ENCODE measurements around the gene CCDC92B. TPM values are rescaled to one million over a fixed set of nuclear protein-coding genes. Genes with fewer than 3 reads are reported as not detected.

Gene CCDC92B
- total RNA-seq, 1 experiment from 2014 or later, result 15.2 TPM

GRCh38 chr17:2689411-2690164 lies 59.9 kb downstream of the CCDC92B start:
- ChIA-PET CTCF (interaction anchor here (2.3 kb wide), 1 partner anchor 307 kb away, joined by 8 read pairs; no protein-coding TSS in a partner anchor), POLR2A (no interaction called here)
- TF ChIP-seq NR1H2 (CRISPR knock-in tag; IDR thresholded peaks at IDR 0.05) (no peak), SMAD4 (CRISPR knock-in tag; IDR thresholded peaks at IDR 0.05) (no peak), TEAD1 (CRISPR knock-in tag; IDR thresholded peaks at IDR 0.05) (no peak), NFYB (CRISPR knock-in tag; conservative IDR thresholded peaks at IDR 0.05; ENCODE audit: low read depth) (no peak), RORB (CRISPR knock-in tag; IDR thresholded peaks at IDR 0.05) (no peak), ZNF121 (CRISPR knock-in tag; IDR thresholded peaks at IDR 0.05) (no peak), ZNF232 (CRISPR knock-in tag; IDR thresholded peaks at IDR 0.05) (no peak), RELA (CRISPR knock-in tag; IDR thresholded peaks at IDR 0.05; ENCODE audit: borderline replicate concordance) (no peak), ZNF138 (CRISPR knock-in tag; conservative IDR thresholded peaks at IDR 0.05) (no peak), FOXP4 (CRISPR knock-in tag; IDR thresholded peaks at IDR 0.05) (no peak), SP1 (CRISPR knock-in tag; conservative IDR thresholded peaks at IDR 0.05) (no peak)
- TF ChIP-seq, protein P1, sequence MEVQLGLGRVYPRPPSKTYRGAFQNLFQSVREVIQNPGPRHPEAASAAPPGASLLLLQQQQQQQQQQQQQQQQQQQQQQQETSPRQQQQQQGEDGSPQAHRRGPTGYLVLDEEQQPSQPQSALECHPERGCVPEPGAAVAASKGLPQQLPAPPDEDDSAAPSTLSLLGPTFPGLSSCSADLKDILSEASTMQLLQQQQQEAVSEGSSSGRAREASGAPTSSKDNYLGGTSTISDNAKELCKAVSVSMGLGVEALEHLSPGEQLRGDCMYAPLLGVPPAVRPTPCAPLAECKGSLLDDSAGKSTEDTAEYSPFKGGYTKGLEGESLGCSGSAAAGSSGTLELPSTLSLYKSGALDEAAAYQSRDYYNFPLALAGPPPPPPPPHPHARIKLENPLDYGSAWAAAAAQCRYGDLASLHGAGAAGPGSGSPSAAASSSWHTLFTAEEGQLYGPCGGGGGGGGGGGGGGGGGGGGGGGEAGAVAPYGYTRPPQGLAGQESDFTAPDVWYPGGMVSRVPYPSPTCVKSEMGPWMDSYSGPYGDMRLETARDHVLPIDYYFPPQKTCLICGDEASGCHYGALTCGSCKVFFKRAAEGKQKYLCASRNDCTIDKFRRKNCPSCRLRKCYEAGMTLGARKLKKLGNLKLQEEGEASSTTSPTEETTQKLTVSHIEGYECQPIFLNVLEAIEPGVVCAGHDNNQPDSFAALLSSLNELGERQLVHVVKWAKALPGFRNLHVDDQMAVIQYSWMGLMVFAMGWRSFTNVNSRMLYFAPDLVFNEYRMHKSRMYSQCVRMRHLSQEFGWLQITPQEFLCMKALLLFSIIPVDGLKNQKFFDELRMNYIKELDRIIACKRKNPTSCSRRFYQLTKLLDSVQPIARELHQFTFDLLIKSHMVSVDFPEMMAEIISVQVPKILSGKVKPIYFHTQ (CRISPR knock-in tag; IDR thresholded peaks at IDR 0.05), result no peak
- TF ChIP-seq, protein P2, sequence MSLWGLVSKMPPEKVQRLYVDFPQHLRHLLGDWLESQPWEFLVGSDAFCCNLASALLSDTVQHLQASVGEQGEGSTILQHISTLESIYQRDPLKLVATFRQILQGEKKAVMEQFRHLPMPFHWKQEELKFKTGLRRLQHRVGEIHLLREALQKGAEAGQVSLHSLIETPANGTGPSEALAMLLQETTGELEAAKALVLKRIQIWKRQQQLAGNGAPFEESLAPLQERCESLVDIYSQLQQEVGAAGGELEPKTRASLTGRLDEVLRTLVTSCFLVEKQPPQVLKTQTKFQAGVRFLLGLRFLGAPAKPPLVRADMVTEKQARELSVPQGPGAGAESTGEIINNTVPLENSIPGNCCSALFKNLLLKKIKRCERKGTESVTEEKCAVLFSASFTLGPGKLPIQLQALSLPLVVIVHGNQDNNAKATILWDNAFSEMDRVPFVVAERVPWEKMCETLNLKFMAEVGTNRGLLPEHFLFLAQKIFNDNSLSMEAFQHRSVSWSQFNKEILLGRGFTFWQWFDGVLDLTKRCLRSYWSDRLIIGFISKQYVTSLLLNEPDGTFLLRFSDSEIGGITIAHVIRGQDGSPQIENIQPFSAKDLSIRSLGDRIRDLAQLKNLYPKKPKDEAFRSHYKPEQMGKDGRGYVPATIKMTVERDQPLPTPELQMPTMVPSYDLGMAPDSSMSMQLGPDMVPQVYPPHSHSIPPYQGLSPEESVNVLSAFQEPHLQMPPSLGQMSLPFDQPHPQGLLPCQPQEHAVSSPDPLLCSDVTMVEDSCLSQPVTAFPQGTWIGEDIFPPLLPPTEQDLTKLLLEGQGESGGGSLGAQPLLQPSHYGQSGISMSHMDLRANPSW (CRISPR knock-in tag; conservative IDR thresholded peaks at IDR 0.05; ENCODE audit: low read depth), result no peak
- TF ChIP-seq, protein P3, sequence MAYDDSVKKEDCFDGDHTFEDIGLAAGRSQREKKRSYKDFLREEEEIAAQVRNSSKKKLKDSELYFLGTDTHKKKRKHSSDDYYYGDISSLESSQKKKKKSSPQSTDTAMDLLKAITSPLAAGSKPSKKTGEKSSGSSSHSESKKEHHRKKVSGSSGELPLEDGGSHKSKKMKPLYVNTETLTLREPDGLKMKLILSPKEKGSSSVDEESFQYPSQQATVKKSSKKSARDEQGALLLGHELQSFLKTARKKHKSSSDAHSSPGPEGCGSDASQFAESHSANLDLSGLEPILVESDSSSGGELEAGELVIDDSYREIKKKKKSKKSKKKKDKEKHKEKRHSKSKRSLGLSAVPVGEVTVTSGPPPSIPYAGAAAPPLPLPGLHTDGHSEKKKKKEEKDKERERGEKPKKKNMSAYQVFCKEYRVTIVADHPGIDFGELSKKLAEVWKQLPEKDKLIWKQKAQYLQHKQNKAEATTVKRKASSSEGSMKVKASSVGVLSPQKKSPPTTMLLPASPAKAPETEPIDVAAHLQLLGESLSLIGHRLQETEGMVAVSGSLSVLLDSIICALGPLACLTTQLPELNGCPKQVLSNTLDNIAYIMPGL (CRISPR knock-in tag; IDR thresholded peaks at IDR 0.05), result no peak
- TF ChIP-seq, protein P4, sequence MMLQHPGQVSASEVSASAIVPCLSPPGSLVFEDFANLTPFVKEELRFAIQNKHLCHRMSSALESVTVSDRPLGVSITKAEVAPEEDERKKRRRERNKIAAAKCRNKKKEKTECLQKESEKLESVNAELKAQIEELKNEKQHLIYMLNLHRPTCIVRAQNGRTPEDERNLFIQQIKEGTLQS (CRISPR knock-in tag; conservative IDR thresholded peaks at IDR 0.05), result no peak
- TF ChIP-seq, protein P5, sequence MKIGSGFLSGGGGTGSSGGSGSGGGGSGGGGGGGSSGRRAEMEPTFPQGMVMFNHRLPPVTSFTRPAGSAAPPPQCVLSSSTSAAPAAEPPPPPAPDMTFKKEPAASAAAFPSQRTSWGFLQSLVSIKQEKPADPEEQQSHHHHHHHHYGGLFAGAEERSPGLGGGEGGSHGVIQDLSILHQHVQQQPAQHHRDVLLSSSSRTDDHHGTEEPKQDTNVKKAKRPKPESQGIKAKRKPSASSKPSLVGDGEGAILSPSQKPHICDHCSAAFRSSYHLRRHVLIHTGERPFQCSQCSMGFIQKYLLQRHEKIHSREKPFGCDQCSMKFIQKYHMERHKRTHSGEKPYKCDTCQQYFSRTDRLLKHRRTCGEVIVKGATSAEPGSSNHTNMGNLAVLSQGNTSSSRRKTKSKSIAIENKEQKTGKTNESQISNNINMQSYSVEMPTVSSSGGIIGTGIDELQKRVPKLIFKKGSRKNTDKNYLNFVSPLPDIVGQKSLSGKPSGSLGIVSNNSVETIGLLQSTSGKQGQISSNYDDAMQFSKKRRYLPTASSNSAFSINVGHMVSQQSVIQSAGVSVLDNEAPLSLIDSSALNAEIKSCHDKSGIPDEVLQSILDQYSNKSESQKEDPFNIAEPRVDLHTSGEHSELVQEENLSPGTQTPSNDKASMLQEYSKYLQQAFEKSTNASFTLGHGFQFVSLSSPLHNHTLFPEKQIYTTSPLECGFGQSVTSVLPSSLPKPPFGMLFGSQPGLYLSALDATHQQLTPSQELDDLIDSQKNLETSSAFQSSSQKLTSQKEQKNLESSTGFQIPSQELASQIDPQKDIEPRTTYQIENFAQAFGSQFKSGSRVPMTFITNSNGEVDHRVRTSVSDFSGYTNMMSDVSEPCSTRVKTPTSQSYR (CRISPR knock-in tag; IDR thresholded peaks at IDR 0.05), result no peak
- Mint-ChIP-seq H3K36me3 (0 out of 2 replicates have a peak, but pooled peaks cover 3% of the 10 kb centered on the region), H3K9me3 (no peaks in the 10 kb centered on the region), H3K27ac (peak overlapping the region; percentile 84), H3K4me1 (peaks cover 5% of the 10 kb centered on the region), H3K4me3 (no peak overlapping the region), H3K27me3 (ENCODE audit: low read depth) (no peaks in the 10 kb centered on the region)
- ATAC-seq (no peak; the same call in 1 of the 2 replicates), DNase-seq (ENCODE audit: low spot score) (no peak)

Data from WTC11 (cell line).